Measurements from ENCODE around the gene CCL17. TPM values are rescaled to one million over a fixed set of nuclear protein-coding genes. Genes with fewer than 3 reads are reported as not detected.
A peak's percentile ranks its signal among the peaks of the same experiment; 100 is the strongest.
"Not testable (repeated sequence)": the region's sequence is repeated elsewhere in the genome, so short reads cannot be mapped to it uniquely, and the experiment has no call there.

CCL17 gene
- polyA plus RNA-seq, 4 donors, result 0.18 to 0.45 TPM; not detected in 2

GRCh38 chr16:57440551-57440950 is 36.0 kb downstream of the CCL17 start:
- not testable (repeated sequence) for H3K27ac ChIP-seq (ENCODE audit: low read depth in 1 of 3, low read length in 2 of 3); H3K4me1 ChIP-seq (ENCODE audit: control insufficient read depth in 3 of 3, insufficient read depth in 2 of 3, low read depth in 1 of 3, low read length in 2 of 3); H3K27me3 ChIP-seq (ENCODE audit: control insufficient read depth in 3 of 3, insufficient read depth in 3 of 3, low read length in 3 of 3); H3K4me3 ChIP-seq (ENCODE audit: low read depth in 1 of 3, low read length in 3 of 3); DNase-seq; FAIRE-seq
- 78 to 97% (median 95%) methylated on average over 8 of the region's 8 CpGs for WGBS, 3 donors
- Histone ChIP-seq H3K9me3 (ENCODE audit: control insufficient read depth in 2 of 2, insufficient read depth in 1 of 2, low read depth in 1 of 2, low read length in 1 of 2) (peaks cover 0 to 14% of the 10 kb centered on the region in 2 donors), H3K36me3 (ENCODE audit: control insufficient read depth in 3 of 3, insufficient read depth in 2 of 3, low read depth in 1 of 3, low read length in 3 of 3) (peaks cover 7 to 30% (median 8%) of the 10 kb centered on the region in 3 donors)

GRCh38 chr16:57444711-57445110 is 40.1 kb downstream of the CCL17 start:
- FAIRE-seq, result no peak
- peaks cover 2 to 7% (median 4%) of the 10 kb centered on the region in 3 donors for H3K4me1 ChIP-seq (ENCODE audit: control insufficient read depth in 3 of 3, insufficient read depth in 2 of 3, low read depth in 1 of 3, low read length in 2 of 3)

GRCh38 chr16:57445510-57445909 is 40.9 kb downstream of the CCL17 start:
- 92 to 95% (median 94%) methylated on average over 2 of the region's 2 CpGs for WGBS, 3 donors
- peaks cover 0 to 3% (median 0%) of the 10 kb centered on the region in 3 donors for H3K36me3 ChIP-seq (ENCODE audit: control insufficient read depth in 3 of 3, insufficient read depth in 2 of 3, low read depth in 1 of 3, low read length in 3 of 3)
- no peak overlapping the region for H3K4me3 ChIP-seq (ENCODE audit: low read depth in 1 of 3, low read length in 3 of 3)
- peaks cover 2 to 7% (median 4%) of the 10 kb centered on the region in 3 donors for H3K4me1 ChIP-seq (ENCODE audit: control insufficient read depth in 3 of 3, insufficient read depth in 2 of 3, low read depth in 1 of 3, low read length in 2 of 3)
- peaks cover 0 to 6% of the 10 kb centered on the region in 2 donors for H3K9me3 ChIP-seq (ENCODE audit: control insufficient read depth in 2 of 2, insufficient read depth in 1 of 2, low read depth in 1 of 2, low read length in 1 of 2)
- no peaks in the 10 kb centered on the region for H3K27me3 ChIP-seq (ENCODE audit: control insufficient read depth in 3 of 3, insufficient read depth in 3 of 3, low read length in 3 of 3)
- no peak overlapping the region for H3K27ac ChIP-seq (ENCODE audit: low read depth in 1 of 3, low read length in 2 of 3)
- no peak for DNase-seq
- no peak for FAIRE-seq

More at GRCh38 chr16:57444711-57445110, 40.1 kb downstream of the CCL17 start:
- Histone ChIP-seq H3K4me3 (ENCODE audit: low read depth in 1 of 3, low read length in 3 of 3) (no peak overlapping the region), H3K27me3 (ENCODE audit: control insufficient read depth in 3 of 3, insufficient read depth in 3 of 3, low read length in 3 of 3) (no peaks in the 10 kb centered on the region), H3K9me3 (ENCODE audit: control insufficient read depth in 2 of 2, insufficient read depth in 1 of 2, low read depth in 1 of 2, low read length in 1 of 2) (peaks cover 0 to 14% of the 10 kb centered on the region in 2 donors), H3K27ac (ENCODE audit: low read depth in 1 of 3, low read length in 2 of 3) (no peak overlapping the region), H3K36me3 (ENCODE audit: control insufficient read depth in 3 of 3, insufficient read depth in 2 of 3, low read depth in 1 of 3, low read length in 3 of 3) (peaks cover 0 to 9% (median 2%) of the 10 kb centered on the region in 3 donors)
- DNase-seq, result no peak
- 81 to 86% (median 83%) methylated on average over 3 of the region's 3 CpGs for WGBS, 3 donors

- Histone ChIP-seq H3K27me3 (ENCODE audit: control insufficient read depth in 3 of 3, insufficient read depth in 3 of 3, low read length in 3 of 3) (no peaks in the 10 kb centered on the region), H3K4me1 (ENCODE audit: control insufficient read depth in 3 of 3, insufficient read depth in 2 of 3, low read depth in 1 of 3, low read length in 2 of 3) (peaks cover 2 to 7% (median 4%) of the 10 kb centered on the region in 3 donors), H3K4me3 (ENCODE audit: low read depth in 1 of 3, low read length in 3 of 3) (peak overlapping the region; percentile 83 to 97 (median 91)), H3K9me3 (ENCODE audit: control insufficient read depth in 2 of 2, insufficient read depth in 1 of 2, low read depth in 1 of 2, low read length in 1 of 2) (no peaks in the 10 kb centered on the region), H3K27ac (ENCODE audit: low read depth in 1 of 3, low read length in 2 of 3) (peak overlapping the region; percentile 51 to 83 (median 77)), H3K36me3 (ENCODE audit: control insufficient read depth in 3 of 3, insufficient read depth in 2 of 3, low read depth in 1 of 3, low read length in 3 of 3) (peaks cover 0 to 6% (median 5%) of the 10 kb centered on the region in 3 donors)
- WGBS, 3 donors, result 3% methylated on average over 27 to 28 of the region's 28 CpGs
- DNase-seq (peak in 1 of 2 donors; percentile 67), FAIRE-seq (no peak)
Observed at GRCh38 chr16:57446531-57447185, 42.1 kb downstream of the CCL17 start.

- peaks cover 2 to 7% (median 4%) of the 10 kb centered on the region in 3 donors for H3K4me1 ChIP-seq (ENCODE audit: control insufficient read depth in 3 of 3, insufficient read depth in 2 of 3, low read depth in 1 of 3, low read length in 2 of 3)
- FAIRE-seq, result no peak
- 0 to 1% (median 0%) methylated on average over 45 to 68 of the region's 68 CpGs for WGBS, 3 donors
- peak within 1 kb of the TSS; percentile 72 to 83 (median 77) for H3K27ac ChIP-seq (ENCODE audit: low read depth in 1 of 3, low read length in 2 of 3)
- H3K4me3 ChIP-seq (ENCODE audit: low read depth in 1 of 3, low read length in 3 of 3), result peak within 1 kb of the TSS; percentile 83 to 97 (median 91)
- peaks cover 0 to 10% (median 5%) of the 10 kb centered on the region in 3 donors for H3K36me3 ChIP-seq (ENCODE audit: control insufficient read depth in 3 of 3, insufficient read depth in 2 of 3, low read depth in 1 of 3, low read length in 3 of 3)
- peak; percentile 96 to 97 for DNase-seq
- H3K27me3 ChIP-seq (ENCODE audit: control insufficient read depth in 3 of 3, insufficient read depth in 3 of 3, low read length in 3 of 3), result no peaks in the 10 kb centered on the region
- H3K9me3 ChIP-seq (ENCODE audit: control insufficient read depth in 2 of 2, insufficient read depth in 1 of 2, low read depth in 1 of 2, low read length in 1 of 2), result no peaks in the 10 kb centered on the region
Observed at GRCh38 chr16:57447186-57447962, 42.8 kb downstream of the CCL17 start, which contains the start of the genes CIAPIN1 and COQ9. Gene CIAPIN1, minus strand, starts transcription at chr16:57447385. Its CDS starts 6,457 bp downstream, at chr16:57440928. Gene COQ9, plus strand, starts transcription at chr16:57447479. Its CDS starts 27 bp downstream, at chr16:57447506.

GRCh38 chr16:57452021-57452420 is 47.5 kb downstream of the CCL17 start:
- FAIRE-seq, result no peak
- no peak overlapping the region for H3K27ac ChIP-seq (ENCODE audit: low read depth in 1 of 3, low read length in 2 of 3)
- H3K4me1 ChIP-seq (ENCODE audit: control insufficient read depth in 3 of 3, insufficient read depth in 2 of 3, low read depth in 1 of 3, low read length in 2 of 3), result no peaks in the 10 kb centered on the region
- no peaks in the 10 kb centered on the region for H3K9me3 ChIP-seq (ENCODE audit: control insufficient read depth in 2 of 2, insufficient read depth in 1 of 2, low read depth in 1 of 2, low read length in 1 of 2)
- peaks cover 8 to 42% (median 26%) of the 10 kb centered on the region in 3 donors for H3K36me3 ChIP-seq (ENCODE audit: control insufficient read depth in 3 of 3, insufficient read depth in 2 of 3, low read depth in 1 of 3, low read length in 3 of 3)
- DNase-seq, result no peak
- H3K4me3 ChIP-seq (ENCODE audit: low read depth in 1 of 3, low read length in 3 of 3), result no peak overlapping the region
- H3K27me3 ChIP-seq (ENCODE audit: control insufficient read depth in 3 of 3, insufficient read depth in 3 of 3, low read length in 3 of 3), result no peaks in the 10 kb centered on the region
- 92 to 94% (median 93%) methylated on average over 10 of the region's 10 CpGs for WGBS, 3 donors

- Histone ChIP-seq H3K36me3 (ENCODE audit: control insufficient read depth in 3 of 3, insufficient read depth in 2 of 3, low read depth in 1 of 3, low read length in 3 of 3) (peaks cover 4 to 52% (median 17%) of the 10 kb centered on the region in 3 donors), H3K27ac (ENCODE audit: low read depth in 1 of 3, low read length in 2 of 3) (peak within 1 kb of the TSS in 2 of 3 donors; percentile 44 to 77), H3K27me3 (ENCODE audit: control insufficient read depth in 3 of 3, insufficient read depth in 3 of 3, low read length in 3 of 3) (no peaks in the 10 kb centered on the region), H3K4me1 (ENCODE audit: control insufficient read depth in 3 of 3, insufficient read depth in 2 of 3, low read depth in 1 of 3, low read length in 2 of 3) (peaks cover 0 to 5% (median 4%) of the 10 kb centered on the region in 3 donors), H3K4me3 (ENCODE audit: low read depth in 1 of 3, low read length in 3 of 3) (peak within 1 kb of the TSS; percentile 75 to 86 (median 84)), H3K9me3 (ENCODE audit: control insufficient read depth in 2 of 2, insufficient read depth in 1 of 2, low read depth in 1 of 2, low read length in 1 of 2) (no peaks in the 10 kb centered on the region)
- FAIRE-seq (no peak), DNase-seq (peak; percentile 81 to 95)
- 1 to 2% (median 1%) methylated on average over 32 to 47 of the region's 47 CpGs for WGBS, 3 donors
Observed at GRCh38 chr16:57462209-57462977, 57.8 kb downstream of the CCL17 start, which contains the start of gene POLR2C. Gene POLR2C, plus strand, starts transcription at chr16:57462679. Its CDS starts 46 bp downstream, at chr16:57462725.
